Brain pericyte (primary cell): ENCODE results near the gene SERPINA7.
"Not testable (repeated sequence)": the region's sequence is repeated elsewhere in the genome, so short reads cannot be mapped to it uniquely, and the experiment has no call there.

ENCODE experiments used
- DNase-seq: peaks from one replicate; pipeline ENCODE4 v3.0.0-alpha.2; 2012; ENCODE audit warnings: low read depth, low spot score

SERPINA7 gene

GRCh38 chrX:106038625-106039024 is at the start of gene SERPINA7:
Gene SERPINA7 (minus strand): TSS chrX:106038727. CDS start chrX:106037058, 1,669 bp downstream.
- no peak for DNase-seq

- DNase-seq, result no peak
These were observed 30.5 kb upstream of the SERPINA7 start for GRCh38 chrX:106069048-106069447.

GRCh38 chrX:106050054-106050453 is 11.5 kb upstream of the SERPINA7 start:
- no peak for DNase-seq

GRCh38 chrX:106042296-106042695 is 3.8 kb upstream of the SERPINA7 start:
- DNase-seq, result no peak

- no peak for DNase-seq
These were observed 2.3 kb upstream of the SERPINA7 start for GRCh38 chrX:106040861-106041260.

DNA sequence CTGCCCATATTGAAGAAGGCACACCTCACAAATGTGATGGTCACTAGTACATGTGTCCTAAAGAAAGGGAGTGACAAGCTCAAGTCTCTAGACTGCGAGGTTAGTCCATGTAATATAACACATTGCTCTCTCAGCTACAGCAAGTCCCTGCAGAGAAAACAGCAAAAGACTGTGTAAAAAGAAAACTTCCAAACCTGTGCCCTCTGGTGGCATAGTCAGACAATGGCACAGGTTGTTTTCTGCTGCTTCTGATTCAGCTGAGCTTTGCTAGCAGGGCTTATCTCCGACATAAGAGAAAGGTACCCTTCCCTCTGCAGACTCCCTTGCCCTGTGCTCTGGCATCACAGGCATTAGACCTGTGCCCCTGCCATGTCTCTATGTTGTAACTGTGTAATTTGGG is 1.4 kb upstream of the SERPINA7 start:
- no peak for DNase-seq

DNA sequence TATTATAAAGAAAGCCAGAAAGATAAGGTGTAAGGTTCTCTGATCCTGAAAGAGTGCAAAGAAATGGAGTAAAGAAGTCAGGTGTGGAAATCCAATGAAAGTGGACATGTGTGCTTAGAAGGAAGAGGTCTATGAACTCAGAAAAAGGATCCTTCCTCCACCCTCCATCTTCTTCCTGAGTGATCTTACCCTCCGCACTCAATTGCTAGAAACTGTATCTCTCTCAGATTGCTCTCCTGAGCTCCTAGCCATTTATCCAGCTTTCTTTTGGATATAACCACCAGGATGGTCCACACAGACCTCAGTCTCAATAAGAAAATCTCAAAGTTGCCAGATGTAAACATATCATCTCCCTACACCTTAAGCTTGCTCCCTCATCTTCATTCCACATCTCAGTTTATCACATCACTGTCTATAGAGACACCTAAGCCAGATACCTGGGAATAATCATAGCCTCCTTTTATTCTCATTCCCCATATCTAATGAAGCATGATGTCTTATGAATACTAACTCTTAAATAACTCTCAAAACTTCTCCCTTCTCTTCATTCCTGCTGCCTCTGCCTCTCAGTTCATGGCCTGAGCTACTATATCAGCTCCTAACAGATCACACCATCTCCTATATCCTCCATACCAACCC is 573 bp downstream of the SERPINA7 start:
- DNase-seq, result no peak

DNA sequence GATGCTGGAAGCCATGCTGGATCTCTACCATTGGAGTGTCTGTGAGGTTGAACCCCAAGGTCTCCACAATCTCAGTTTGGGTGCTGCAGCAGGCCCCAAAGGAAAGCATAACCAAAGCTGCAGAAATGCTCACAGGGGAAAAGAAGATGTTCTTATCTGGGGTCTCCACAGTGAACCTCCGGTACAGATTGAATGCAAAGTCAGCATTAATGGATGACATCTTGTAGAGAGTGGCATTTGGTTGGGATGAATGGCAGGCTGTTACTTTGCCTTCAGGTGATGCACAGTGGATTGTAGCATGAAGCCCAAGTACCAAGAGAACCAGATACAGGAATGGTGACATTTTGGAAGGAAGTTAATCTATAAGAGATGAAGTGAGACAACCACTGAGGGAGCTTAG is 1.8 kb downstream of the SERPINA7 start:
- no peak for DNase-seq

DNA sequence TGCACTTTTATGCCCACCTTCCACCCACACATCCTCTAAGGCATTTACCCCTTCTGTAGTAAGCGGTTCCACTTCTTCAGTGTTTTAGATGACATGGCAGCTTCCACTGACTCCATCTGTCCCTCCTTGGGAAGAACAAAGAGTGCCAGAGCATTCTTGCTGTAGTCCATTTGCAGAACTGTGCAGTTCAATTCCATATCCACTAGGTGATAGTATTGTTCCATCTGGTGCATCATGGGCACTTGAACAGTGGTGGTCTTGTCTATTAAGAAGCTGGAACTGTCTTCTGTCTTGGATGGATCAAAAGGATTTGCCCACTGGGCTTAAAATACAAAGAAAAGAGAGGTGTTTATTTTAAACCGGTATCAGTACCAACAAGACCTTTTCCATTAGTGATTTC is 3.5 kb downstream of the SERPINA7 start:
- DNase-seq, result no peak

DNA sequence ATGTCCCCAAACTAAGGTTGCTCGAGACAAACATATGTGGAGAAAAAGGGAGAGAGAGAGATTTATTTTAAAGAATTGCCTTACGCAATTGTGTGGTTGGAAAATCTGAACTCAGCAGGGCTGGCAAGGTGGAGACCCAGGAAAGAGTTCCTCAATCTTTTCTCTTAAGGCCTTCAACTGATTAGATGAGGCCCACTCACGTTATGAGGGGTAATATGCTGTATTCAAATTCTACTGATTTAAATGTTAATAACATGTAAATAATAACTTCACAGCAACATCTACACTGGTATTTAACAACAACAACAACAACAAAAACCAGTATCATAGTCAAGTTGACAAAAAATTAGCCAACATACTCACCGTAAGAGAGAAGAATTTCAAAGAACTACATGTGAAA is 14.6 kb downstream of the SERPINA7 start:
- no peak for DNase-seq

- no peak for DNase-seq
These were observed 16.3 kb downstream of the SERPINA7 start for GRCh38 chrX:106022238-106022637.

GRCh38 chrX:106014119-106014775 is 24.3 kb downstream of the SERPINA7 start:
- DNase-seq, result no peak

DNA sequence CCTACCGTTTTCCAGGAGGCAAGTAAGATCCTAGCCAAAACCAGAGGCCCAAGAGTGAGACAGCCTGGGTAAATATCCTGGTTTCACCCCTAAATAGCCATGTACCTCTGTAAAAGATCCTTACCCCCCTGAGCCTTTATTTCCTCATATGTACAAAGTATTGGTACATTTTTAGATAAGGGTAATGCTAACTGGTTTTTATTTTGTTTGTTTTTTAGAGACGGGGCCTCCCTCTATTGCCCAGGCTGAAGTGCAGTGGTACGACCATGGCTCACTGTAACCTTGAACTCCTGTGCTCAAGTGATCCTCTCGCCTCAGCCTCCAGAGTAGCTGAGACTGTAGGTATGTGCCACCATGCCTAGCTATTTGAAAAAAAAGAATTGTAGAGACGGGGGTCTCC is 29.4 kb downstream of the SERPINA7 start:
- DNase-seq, result no peak

- DNase-seq, result no peak
These were observed 30.7 kb downstream of the SERPINA7 start for GRCh38 chrX:106007815-106008214.

- DNase-seq, result no peak
These were observed 32.8 kb downstream of the SERPINA7 start for GRCh38 chrX:106005684-106006083.

- DNase-seq, result not testable (repeated sequence)
These were observed 37.9 kb downstream of the SERPINA7 start for GRCh38 chrX:106000609-106001008.

GRCh38 chrX:106000203-106000602 is 38.3 kb downstream of the SERPINA7 start:
- DNase-seq, result no peak

DNA sequence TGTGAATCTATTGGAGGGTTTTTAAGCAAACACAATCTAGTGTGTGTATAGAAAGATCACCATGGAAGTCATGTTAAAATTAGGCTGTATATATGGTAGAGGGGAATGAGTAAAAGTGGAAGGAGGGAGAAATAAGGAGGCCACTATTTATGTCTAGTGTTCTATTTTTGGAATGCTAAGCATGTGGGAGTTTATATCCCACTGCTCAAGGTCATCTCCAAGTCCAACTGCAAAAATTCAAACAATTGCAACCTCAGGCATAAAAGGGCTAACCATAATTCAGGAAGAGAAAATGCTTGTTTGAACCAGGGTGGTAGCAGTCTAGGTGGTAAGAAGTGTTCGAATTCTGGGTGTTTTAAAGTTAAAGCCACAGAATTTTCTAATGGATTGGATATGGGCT is 39.2 kb downstream of the SERPINA7 start:
- DNase-seq, result no peak

DNA sequence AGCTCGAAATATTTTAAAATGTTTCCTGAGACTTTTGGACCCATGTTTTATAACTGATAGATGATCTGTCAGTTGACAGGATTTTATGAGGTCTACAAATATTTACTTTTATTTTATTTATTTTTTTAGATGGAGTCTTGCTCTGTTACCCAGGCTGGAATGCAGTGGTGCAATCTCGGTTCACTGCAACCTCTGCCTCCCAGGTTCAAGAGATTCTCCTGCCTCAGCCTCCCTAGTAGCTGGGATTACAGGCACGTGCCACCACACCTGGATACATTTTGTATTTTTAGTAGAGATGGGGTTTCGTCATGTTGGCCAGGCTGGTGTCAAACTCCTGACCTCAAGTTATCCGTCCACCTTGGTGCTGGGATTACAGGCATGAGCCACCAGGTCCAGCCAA is 50.0 kb downstream of the SERPINA7 start:
- not testable (repeated sequence) for DNase-seq
